ENCODE data around the gene CD209. TPM values are rescaled to one million over a fixed set of nuclear protein-coding genes. Genes with fewer than 3 reads are reported as not detected.

The CD209 gene
- polyA plus RNA-seq, 12 donors = 2.2 to 6.3 (median 3.5) TPM; not detected in 1

Other genes with a start within 250 kb of the CD209 start
- 10 to 100 TPM in 11 of 12 donors, not detected in 1; 30.7 to 89.4 (median 36.4) TPM for gene ZNF358, start 231.4 kb downstream of the CD209 start, polyA plus RNA-seq (ENCODE audit: insufficient read length in 12 of 12)
- gene MCOLN1, start 224.9 kb downstream of the CD209 start, polyA plus RNA-seq (ENCODE audit: insufficient read length in 12 of 12) = 10 to 100 TPM in 10 of 12 donors, 1 to 10 TPM in 1, not detected in 1; 9.7 to 16.7 (median 10.8) TPM
- gene PNPLA6, start 211.8 kb downstream of the CD209 start, polyA plus RNA-seq (ENCODE audit: insufficient read length in 12 of 12) = 10 to 100 TPM in 11 of 12 donors, not detected in 1; 19.3 to 47.1 (median 24.1) TPM
- gene CAMSAP3, start 151.7 kb downstream of the CD209 start, polyA plus RNA-seq (ENCODE audit: insufficient read length in 12 of 12) = 1 to 10 TPM in 3 of 12 donors, under 1 TPM in 7, not detected in 2; 0.06 to 8.8 (median 0.33) TPM
- 10 to 100 TPM in 11 of 12 donors, not detected in 1; 17.4 to 32.6 (median 20.7) TPM for gene XAB2, start 118.0 kb downstream of the CD209 start, polyA plus RNA-seq (ENCODE audit: insufficient read length in 12 of 12)
- gene PET100, start 117.7 kb downstream of the CD209 start, polyA plus RNA-seq (ENCODE audit: insufficient read length in 12 of 12) = 10 to 100 TPM in 11 of 12 donors, not detected in 1; 46.7 to 76.9 (median 63.3) TPM
- under 1 TPM in 3 of 12 donors, not detected in 9; 0.16 to 0.66 (median 0.40) TPM for gene PCP2, start 113.8 kb downstream of the CD209 start, polyA plus RNA-seq (ENCODE audit: insufficient read length in 12 of 12)
- gene STXBP2, start 110.4 kb downstream of the CD209 start, polyA plus RNA-seq (ENCODE audit: insufficient read length in 12 of 12) = 10 to 100 TPM in 2 of 12 donors, 1 to 10 TPM in 9, not detected in 1; 2.9 to 31.2 (median 4.1) TPM
- 1 to 10 TPM in 10 of 12 donors, not detected in 2; 1.2 to 6.2 (median 1.8) TPM for gene RETN, start 78.5 kb downstream of the CD209 start, polyA plus RNA-seq (ENCODE audit: insufficient read length in 12 of 12)
- gene MCEMP1, start 70.4 kb downstream of the CD209 start, polyA plus RNA-seq (ENCODE audit: insufficient read length in 12 of 12) = under 1 TPM in 6 of 12 donors, not detected in 6; 0.11 to 0.94 (median 0.26) TPM
- gene TRAPPC5, start 66.7 kb downstream of the CD209 start, polyA plus RNA-seq (ENCODE audit: insufficient read length in 12 of 12) = 10 to 100 TPM in 11 of 12 donors, not detected in 1; 24.1 to 50.8 (median 29.3) TPM
- gene FCER2, start 45.4 kb downstream of the CD209 start, polyA plus RNA-seq (ENCODE audit: insufficient read length in 12 of 12) = 1 to 10 TPM in 1 of 12 donors, under 1 TPM in 9, not detected in 2; 0.27 to 1.8 (median 0.43) TPM
- gene CLEC4G, start 15.4 kb downstream of the CD209 start, polyA plus RNA-seq (ENCODE audit: insufficient read length in 12 of 12) = under 1 TPM in 5 of 12 donors, not detected in 7; 0.19 to 0.47 (median 0.24) TPM
- gene CLEC4M, start 15.7 kb upstream of the CD209 start, polyA plus RNA-seq (ENCODE audit: insufficient read length in 12 of 12) = 1 to 10 TPM in 1 of 12 donors, under 1 TPM in 3, not detected in 8; 0.13 to 1.1 (median 0.40) TPM
- 10 to 100 TPM in 11 of 12 donors, not detected in 1; 10.6 to 15.6 (median 12.4) TPM for gene EVI5L, start 82.7 kb upstream of the CD209 start, polyA plus RNA-seq (ENCODE audit: insufficient read length in 12 of 12)
- 1 to 10 TPM in 2 of 12 donors, under 1 TPM in 9, not detected in 1; 0.16 to 2.9 (median 0.22) TPM for gene PRR36, start 126.9 kb upstream of the CD209 start, polyA plus RNA-seq (ENCODE audit: insufficient read length in 12 of 12)
- 1 to 10 TPM in 1 of 12 donors, under 1 TPM in 6, not detected in 5; 0.12 to 1.2 (median 0.41) TPM for gene LRRC8E, start 141.0 kb upstream of the CD209 start, polyA plus RNA-seq (ENCODE audit: insufficient read length in 12 of 12)
- 10 to 100 TPM in 11 of 12 donors, not detected in 1; 16.3 to 37.0 (median 18.9) TPM for gene MAP2K7, start 156.3 kb upstream of the CD209 start, polyA plus RNA-seq (ENCODE audit: insufficient read length in 12 of 12)
- gene TGFBR3L, start 167.3 kb upstream of the CD209 start, polyA plus RNA-seq (ENCODE audit: insufficient read length in 12 of 12) = under 1 TPM in 5 of 12 donors, not detected in 7; 0.21 to 0.60 (median 0.41) TPM
- 10 to 100 TPM in 11 of 12 donors, not detected in 1; 10.9 to 20.3 (median 14.8) TPM for gene SNAPC2, start 172.8 kb upstream of the CD209 start, polyA plus RNA-seq (ENCODE audit: insufficient read length in 12 of 12)
- 10 to 100 TPM in 1 of 12 donors, 1 to 10 TPM in 8, under 1 TPM in 2, not detected in 1; 0.86 to 14.9 (median 1.9) TPM for gene CTXN1, start 178.6 kb upstream of the CD209 start, polyA plus RNA-seq (ENCODE audit: insufficient read length in 12 of 12)
- 10 to 100 TPM in 11 of 12 donors, not detected in 1; 33.8 to 49.3 (median 42.3) TPM for gene TIMM44, start 196.1 kb upstream of the CD209 start, polyA plus RNA-seq (ENCODE audit: insufficient read length in 12 of 12)